RWPE1 (cell line): Measurements from ENCODE around the gene NIP7.

Experiments used
- CTCF ChIA-PET: fragments of 350-600 bp; sonication (Branson Sonifier 250); formaldehyde crosslinking; extraction: SDS; loops from one replicate; lab custom pipeline; 2021; lab: Yijun Ruan, JAX
- POLR2A ChIA-PET: fragments of 400-600 bp; formaldehyde crosslinking; extraction: SDS; loops from one replicate; lab custom pipeline; 2020; ENCODE audit warnings: antibody characterized with exemption; ENCODE audit not compliant: low non-redundant PET; lab: Yijun Ruan, JAX
- DNase-seq: peaks from one replicate; pipeline ENCODE4 v3.0.0; 2012; ENCODE audit warnings: low spot score
- H3K27ac ChIP-seq: fragments of 450-650 bp; 2 replicates; pipeline ENCODE4 v1.5.1; 2017
- TF ChIP-seq, protein P1 (sequence below): fragments of 450-650 bp; conservative IDR thresholded peaks from 2 replicates; pipeline ENCODE4 v1.5.1; 2017; ENCODE audit warnings: low read depth, mild to moderate bottlenecking

The NIP7 gene

DNA sequence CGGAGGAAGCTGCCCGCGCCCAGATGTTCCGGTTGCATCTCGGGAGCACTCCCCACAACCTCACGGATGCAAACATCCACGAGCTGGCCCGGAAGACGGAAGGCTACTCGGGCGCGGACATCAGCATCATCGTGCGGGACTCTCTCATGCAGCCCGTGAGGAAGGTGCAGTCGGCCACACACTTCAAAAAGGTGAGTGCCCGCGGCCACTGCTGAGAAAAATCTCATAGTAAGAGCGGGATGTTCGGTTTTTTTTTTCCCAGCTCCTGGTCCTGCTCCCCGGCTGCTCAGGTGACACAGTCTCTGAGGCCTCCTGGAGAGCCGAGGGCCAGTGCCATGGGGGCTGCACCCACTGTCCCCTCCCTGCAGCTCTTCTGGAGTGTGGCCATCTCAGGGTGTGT lies 18.5 kb upstream of the NIP7 start:
- ChIA-PET POLR2A (no interaction called here), CTCF (interaction anchor here (0.6 to 0.7 kb wide), 3 partner anchors 9 to 1996 kb away, joined by 3 to 6 read pairs (median 3); no protein-coding TSS in a partner anchor)
- H3K27ac ChIP-seq = peak overlapping the region; percentile 43; the same call in 1 of the 2 replicates
- TF ChIP-seq, protein P1, sequence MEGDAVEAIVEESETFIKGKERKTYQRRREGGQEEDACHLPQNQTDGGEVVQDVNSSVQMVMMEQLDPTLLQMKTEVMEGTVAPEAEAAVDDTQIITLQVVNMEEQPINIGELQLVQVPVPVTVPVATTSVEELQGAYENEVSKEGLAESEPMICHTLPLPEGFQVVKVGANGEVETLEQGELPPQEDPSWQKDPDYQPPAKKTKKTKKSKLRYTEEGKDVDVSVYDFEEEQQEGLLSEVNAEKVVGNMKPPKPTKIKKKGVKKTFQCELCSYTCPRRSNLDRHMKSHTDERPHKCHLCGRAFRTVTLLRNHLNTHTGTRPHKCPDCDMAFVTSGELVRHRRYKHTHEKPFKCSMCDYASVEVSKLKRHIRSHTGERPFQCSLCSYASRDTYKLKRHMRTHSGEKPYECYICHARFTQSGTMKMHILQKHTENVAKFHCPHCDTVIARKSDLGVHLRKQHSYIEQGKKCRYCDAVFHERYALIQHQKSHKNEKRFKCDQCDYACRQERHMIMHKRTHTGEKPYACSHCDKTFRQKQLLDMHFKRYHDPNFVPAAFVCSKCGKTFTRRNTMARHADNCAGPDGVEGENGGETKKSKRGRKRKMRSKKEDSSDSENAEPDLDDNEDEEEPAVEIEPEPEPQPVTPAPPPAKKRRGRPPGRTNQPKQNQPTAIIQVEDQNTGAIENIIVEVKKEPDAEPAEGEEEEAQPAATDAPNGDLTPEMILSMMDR = no peak
- DNase-seq = no peak

DNA sequence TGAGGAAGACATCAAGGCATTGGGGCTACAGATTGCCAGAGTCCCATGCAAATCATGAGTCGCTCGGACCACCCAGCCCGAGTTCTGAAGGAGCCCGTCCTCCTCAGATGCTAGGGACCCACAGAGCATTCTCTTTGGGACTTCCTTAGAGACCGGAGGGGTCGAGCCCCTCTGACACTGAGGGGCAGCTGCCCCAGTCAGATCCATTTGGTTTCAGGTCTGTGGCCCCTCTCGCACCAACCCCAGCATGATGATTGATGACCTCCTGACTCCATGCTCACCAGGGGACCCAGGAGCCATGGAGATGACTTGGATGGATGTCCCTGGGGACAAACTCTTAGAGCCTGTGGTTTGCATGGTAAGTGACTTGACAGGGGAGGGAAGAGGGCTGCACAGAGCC lies 17.2 kb upstream of the NIP7 start:
- POLR2A ChIA-PET = interaction anchor here (0.6 kb wide), 1 partner anchor 112 kb away, joined by 3 read pairs; no protein-coding TSS in a partner anchor

DNA sequence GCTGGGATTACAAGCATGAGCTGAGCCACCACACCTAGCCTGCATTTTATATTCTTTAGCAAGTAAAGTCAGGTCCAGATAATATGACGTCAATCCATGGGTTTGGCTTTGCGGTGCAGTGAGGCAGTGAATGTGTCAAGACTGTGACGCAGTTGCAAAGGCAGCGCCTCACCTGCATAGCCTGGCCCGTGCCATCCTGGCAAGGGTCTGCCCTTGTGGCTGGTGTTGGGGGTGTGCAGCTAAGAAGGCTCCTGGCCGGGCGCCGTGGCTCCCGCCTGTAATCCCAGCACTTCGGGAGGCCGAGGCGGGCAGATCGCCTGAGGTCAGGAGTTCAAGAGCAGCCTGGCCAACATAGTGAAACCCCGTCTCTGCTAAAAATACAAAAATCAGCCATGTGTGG lies 16.2 kb upstream of the NIP7 start:
- TF ChIP-seq, protein P1 = no peak
- CTCF ChIA-PET = no interaction called here
- POLR2A ChIA-PET = no interaction called here
- no peak for DNase-seq
- peak overlapping the region; percentile 56 for H3K27ac ChIP-seq

More for the DNA sequence above, 17.2 kb upstream of the NIP7 start:
- TF ChIP-seq, protein P1 = no peak
- no peak for DNase-seq
- peak overlapping the region; percentile 56 for H3K27ac ChIP-seq
- CTCF ChIA-PET = interaction anchor here (0.8 kb wide), 1 partner anchor 875 kb away, joined by 3 read pairs; no protein-coding TSS in a partner anchor

DNA sequence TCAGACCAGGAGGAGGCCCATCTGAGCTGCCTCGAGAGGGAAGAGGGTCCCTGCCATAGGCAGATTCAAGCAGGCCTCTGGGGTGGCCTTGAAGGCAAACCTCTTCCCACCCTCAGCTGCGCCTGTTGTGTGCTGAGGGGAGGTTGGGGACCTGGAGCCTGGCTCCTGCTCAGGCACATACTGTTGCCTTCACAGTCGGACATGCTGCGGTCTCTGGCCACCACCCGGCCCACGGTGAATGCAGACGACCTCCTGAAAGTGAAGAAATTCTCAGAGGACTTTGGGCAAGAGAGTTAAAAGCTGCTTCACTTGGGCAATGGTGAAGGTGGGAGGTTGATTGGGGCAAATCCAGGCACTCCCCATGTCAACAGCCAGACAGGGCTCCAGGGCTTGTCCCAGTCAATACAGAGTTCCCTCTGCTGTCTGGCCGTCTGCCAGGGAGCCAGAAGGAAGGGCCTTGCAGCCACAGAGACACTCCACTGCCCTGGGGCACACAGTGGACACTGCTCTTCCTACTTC lies 15.5 kb upstream of the NIP7 start:
- ChIA-PET CTCF (interaction anchor here (0.6 kb wide), 1 partner anchor 204 kb away, joined by 3 read pairs; no protein-coding TSS in a partner anchor), POLR2A (no interaction called here)
- no peak for DNase-seq

DNA sequence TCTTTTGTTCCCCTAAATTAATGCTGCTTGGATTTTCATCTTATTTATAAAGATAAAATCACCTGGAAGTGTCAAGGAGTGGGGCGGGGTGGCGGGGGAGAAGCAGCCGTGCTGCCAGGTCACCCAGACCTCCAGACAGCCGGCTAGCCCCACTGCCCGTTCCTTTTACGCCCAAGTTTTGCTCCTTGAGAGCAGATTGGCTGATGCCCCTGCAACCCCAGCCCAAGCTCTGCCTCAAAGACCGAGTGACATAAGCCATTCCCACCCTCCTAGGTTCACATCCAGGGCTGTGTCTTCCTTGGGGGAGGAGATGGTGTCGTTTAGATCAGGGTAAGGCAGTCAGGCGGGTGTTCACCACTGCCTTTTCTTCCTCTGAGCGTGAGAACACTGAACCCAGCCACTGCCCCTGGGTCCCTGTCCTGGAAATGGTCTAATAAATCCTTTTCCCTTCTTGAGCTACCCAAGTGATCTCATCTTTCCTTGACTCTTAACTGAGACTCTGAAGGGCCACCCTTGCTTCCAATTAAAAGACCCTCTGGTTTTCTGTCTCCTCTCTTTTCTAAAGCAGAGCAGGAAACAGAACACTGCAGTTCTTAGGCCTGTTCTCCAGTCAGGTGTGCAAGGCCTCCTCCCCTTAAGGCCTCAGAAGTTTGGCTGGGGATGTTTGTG lies 14.9 kb upstream of the NIP7 start:
- POLR2A ChIA-PET = no interaction called here
- peak overlapping the region; percentile 56 for H3K27ac ChIP-seq
- TF ChIP-seq, protein P1 = no peak
- CTCF ChIA-PET = interaction anchor here (0.6 kb wide), 1 partner anchor 204 kb away, joined by 3 read pairs; no protein-coding TSS in a partner anchor
- DNase-seq = no peak

More for the DNA sequence above, 15.5 kb upstream of the NIP7 start:
- H3K27ac ChIP-seq = peak overlapping the region; percentile 56
- TF ChIP-seq, protein P1 = no peak

DNA sequence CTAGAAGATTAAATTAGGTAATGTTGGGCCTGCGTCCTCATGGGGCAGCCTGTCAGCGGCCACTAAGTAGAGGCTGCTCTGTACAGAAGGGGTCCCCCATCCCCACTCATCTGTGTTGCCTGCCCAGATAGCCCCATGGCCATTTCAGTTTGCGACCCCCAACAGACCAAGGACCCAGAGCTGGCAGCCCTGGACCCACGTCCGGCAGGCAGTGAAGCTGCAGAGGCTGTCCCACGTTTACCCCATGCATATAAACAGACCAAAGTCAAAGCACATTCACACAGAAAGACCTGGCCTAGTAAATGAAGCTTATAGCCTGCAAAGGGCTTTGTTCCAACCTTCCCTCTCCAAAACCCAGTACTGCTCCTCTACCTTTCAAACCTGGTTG lies 13.8 kb upstream of the NIP7 start:
- no peak for DNase-seq
- ChIA-PET CTCF (interaction anchor here (0.7 kb wide), 1 partner anchor 351 kb away, joined by 3 read pairs; no protein-coding TSS in a partner anchor), POLR2A (no interaction called here)
- TF ChIP-seq, protein P1 = no peak
- H3K27ac ChIP-seq = peak overlapping the region; percentile 56
